Thymus (tissue), 11 donors: ENCODE results near the gene AUTS2. TPM values are rescaled to one million over a fixed set of nuclear protein-coding genes. Genes with fewer than 3 reads are reported as not detected.
A peak's percentile ranks its signal among the peaks of the same experiment; 100 is the strongest.

ENCODE experiments used
- DNase-seq, 9 donors: peaks; one replicate each; pipeline ENCODE4 v3.0.0-alpha.2; 2013; ENCODE audit warnings: low spot score in 9 of 9, low read depth in 6 of 9, missing footprints in 1 of 9
- H3K27ac ChIP-seq, 2 donors: one replicate each; pipeline ENCODE4 v1.5.1; 2013; ENCODE audit warnings: control low read depth in 1 of 2, low read depth in 1 of 2, low read length in 1 of 2, mild to moderate bottlenecking in 1 of 2, moderate library complexity in 1 of 2
- H3K27me3 ChIP-seq, 2 donors: one replicate each; pipeline ENCODE4 v1.5.1; 2013; ENCODE audit warnings: low read length in 1 of 2; ENCODE audit not compliant: control insufficient read depth in 2 of 2, insufficient read depth in 1 of 2
- H3K36me3 ChIP-seq, 2 donors: one replicate each; pipeline ENCODE4 v1.5.1; 2013; ENCODE audit warnings: low read length in 1 of 2, mild to moderate bottlenecking in 1 of 2, moderate library complexity in 1 of 2; ENCODE audit not compliant: control insufficient read depth in 2 of 2, insufficient read depth in 2 of 2
- H3K4me1 ChIP-seq, 2 donors: one replicate each; pipeline ENCODE4 v1.5.1; 2013; ENCODE audit warnings: low read length in 2 of 2; ENCODE audit not compliant: control insufficient read depth in 2 of 2, insufficient read depth in 2 of 2
- H3K4me3 ChIP-seq, 2 donors: one replicate each; pipeline ENCODE4 v1.5.1; 2013; ENCODE audit warnings: low read length in 2 of 2, control low read depth in 1 of 2, mild to moderate bottlenecking in 1 of 2
- H3K9me3 ChIP-seq, 2 donors: one replicate each; pipeline ENCODE4 v1.5.1; 2013; ENCODE audit warnings: low read length in 1 of 2, mild to moderate bottlenecking in 1 of 2; ENCODE audit not compliant: control insufficient read depth in 2 of 2, insufficient read depth in 1 of 2
- WGBS: extraction: QIAGEN DNeasy Blood & Tissue Kit; methylation state at CpG from one replicate; pipeline ENCODE4 v1.1.7; 2013; 5-methylcytosine and 5-hydroxymethylcytosine counted together
- polyA plus RNA-seq: library from polyadenylated mRNA; stranded (reverse); fragments of 200-250 nt; gene quantifications from one replicate; pipeline ENCODE4 v1.2.3, GENCODE V29; 2013
- total RNA-seq: library from RNA; stranded (reverse); fragments of 120-200 nt; gene quantifications from one replicate; pipeline ENCODE4 v1.2.4, GENCODE V29; 2013
- donor health status: healthy.

The AUTS2 gene
- total and polyA plus RNA-seq, 2 donors = 9.2 to 17.1 TPM

DNA sequence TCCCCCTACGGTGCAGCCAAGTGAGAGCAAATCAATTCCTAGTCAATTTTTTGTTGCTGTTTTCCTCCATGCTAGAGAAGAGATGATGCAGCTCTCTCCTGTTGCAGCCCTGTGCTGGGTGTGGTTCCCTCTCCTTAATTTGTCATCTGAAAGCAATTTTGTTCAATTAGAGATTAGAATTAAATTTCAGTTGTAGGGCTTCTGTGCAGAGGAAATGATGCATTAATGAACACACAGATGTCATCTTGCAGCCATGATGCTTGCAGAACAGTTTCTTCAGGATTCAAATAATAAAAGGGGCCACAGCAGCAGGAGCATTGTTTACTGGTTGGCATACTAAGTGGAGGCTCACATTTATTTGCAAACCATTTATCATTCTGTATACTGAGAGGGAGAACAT is 266.0 kb downstream of the AUTS2 start:
- H3K4me3 ChIP-seq = no peak overlapping the region
- no peaks in the 10 kb centered on the region for H3K9me3 ChIP-seq
- WGBS = 98% methylated on average over 1 of the region's 1 CpG
- H3K4me1 ChIP-seq = no peaks in the 10 kb centered on the region
- no peak for DNase-seq
- H3K36me3 ChIP-seq = no peaks in the 10 kb centered on the region
- H3K27ac ChIP-seq = no peak overlapping the region
- H3K27me3 ChIP-seq = no peaks in the 10 kb centered on the region

- Histone ChIP-seq H3K36me3 (no peaks in the 10 kb centered on the region), H3K9me3 (no peaks in the 10 kb centered on the region), H3K4me1 (no peaks in the 10 kb centered on the region), H3K27ac (no peak overlapping the region), H3K4me3 (no peak overlapping the region), H3K27me3 (no peaks in the 10 kb centered on the region)
- DNase-seq = no peak
- 85% methylated on average over 4 of the region's 4 CpGs for WGBS
Measured at GRCh38 chr7:69864822-69865221, 266.5 kb downstream of the AUTS2 start.

DNA sequence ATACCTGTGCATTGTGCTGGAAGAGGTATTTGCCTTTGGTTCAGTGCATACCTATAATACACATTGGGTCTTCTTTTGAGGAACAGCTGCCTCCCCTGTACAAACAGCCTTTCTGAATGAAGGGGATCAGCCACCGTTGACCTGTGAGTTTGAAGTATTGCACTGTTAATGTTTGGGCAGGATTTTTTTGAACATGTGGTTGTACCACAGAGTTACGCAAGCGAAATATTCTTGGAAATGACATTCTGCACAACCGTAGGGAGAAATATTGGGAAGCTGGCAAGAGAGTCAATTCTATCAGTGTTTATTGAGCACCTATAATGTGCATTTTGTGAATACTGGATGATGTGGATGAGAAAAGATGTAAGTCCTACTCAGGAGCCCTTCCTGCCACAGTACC is 270.6 kb downstream of the AUTS2 start:
- H3K36me3 ChIP-seq = no peaks in the 10 kb centered on the region
- H3K27ac ChIP-seq = no peak overlapping the region
- H3K4me1 ChIP-seq = peaks cover 6 to 17% of the 10 kb centered on the region in 2 donors
- no peaks in the 10 kb centered on the region for H3K9me3 ChIP-seq
- no peak overlapping the region for H3K4me3 ChIP-seq
- no peaks in the 10 kb centered on the region for H3K27me3 ChIP-seq
- WGBS = 94% methylated on average over 4 of the region's 4 CpGs
- DNase-seq = no peak

- DNase-seq = no peak
- H3K4me3 ChIP-seq = no peak overlapping the region
- peaks cover 6 to 17% of the 10 kb centered on the region in 2 donors for H3K4me1 ChIP-seq
- H3K27me3 ChIP-seq = no peaks in the 10 kb centered on the region
- WGBS = 98% methylated on average over 7 of the region's 7 CpGs
- no peaks in the 10 kb centered on the region for H3K9me3 ChIP-seq
- no peak overlapping the region for H3K27ac ChIP-seq
- no peaks in the 10 kb centered on the region for H3K36me3 ChIP-seq
Measured at GRCh38 chr7:69871213-69871885, 273.1 kb downstream of the AUTS2 start.

- 92% methylated on average over 9 of the region's 9 CpGs for WGBS
- Histone ChIP-seq H3K4me1 (peaks cover 6 to 17% of the 10 kb centered on the region in 2 donors), H3K4me3 (no peak overlapping the region), H3K27me3 (no peaks in the 10 kb centered on the region), H3K27ac (peak overlapping the region in 1 of 2 donors; percentile 33), H3K36me3 (no peaks in the 10 kb centered on the region), H3K9me3 (no peaks in the 10 kb centered on the region)
- no peak for DNase-seq
Measured at GRCh38 chr7:69871886-69872569, 273.8 kb downstream of the AUTS2 start.

- WGBS = 93% methylated on average over 3 of the region's 3 CpGs
- no peaks in the 10 kb centered on the region for H3K9me3 ChIP-seq
- no peak overlapping the region for H3K4me3 ChIP-seq
Measured at GRCh38 chr7:69873512-69873911, 275.2 kb downstream of the AUTS2 start.

DNA sequence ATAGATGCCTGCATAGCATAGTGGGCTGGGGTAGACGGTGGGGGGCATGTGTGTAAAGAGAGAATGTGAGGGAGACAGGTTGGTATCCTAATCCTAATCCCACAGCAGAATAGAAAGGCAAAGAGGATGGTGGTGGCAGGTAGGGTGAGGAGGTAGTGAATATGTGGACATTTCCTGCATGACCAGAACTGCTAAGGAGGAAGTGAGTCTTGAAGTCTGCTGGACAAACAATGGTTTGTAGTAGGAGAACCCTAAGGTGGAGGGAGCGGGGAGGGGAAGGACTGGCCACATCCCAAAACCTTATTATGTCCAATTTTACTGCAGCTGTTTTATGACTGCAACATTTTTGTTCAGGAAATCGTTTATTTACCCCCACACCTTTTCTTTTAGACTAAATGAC is 279.7 kb downstream of the AUTS2 start:
- 93% methylated on average over 3 of the region's 3 CpGs for WGBS

More at GRCh38 chr7:69873512-69873911, 275.2 kb downstream of the AUTS2 start:
- Histone ChIP-seq H3K36me3 (no peaks in the 10 kb centered on the region), H3K27ac (no peak overlapping the region), H3K4me1 (peaks cover 6 to 17% of the 10 kb centered on the region in 2 donors), H3K27me3 (no peaks in the 10 kb centered on the region)
- no peak for DNase-seq

GRCh38 chr7:69878591-69878990 is 280.3 kb downstream of the AUTS2 start:
- Histone ChIP-seq H3K4me3 (no peak overlapping the region), H3K4me1 (peaks cover 9 to 11% of the 10 kb centered on the region in 2 donors), H3K27ac (no peak overlapping the region), H3K27me3 (no peaks in the 10 kb centered on the region), H3K9me3 (no peaks in the 10 kb centered on the region), H3K36me3 (no peaks in the 10 kb centered on the region)
- whole genome bisulfite sequencing = 83% methylated on average over 3 of the region's 3 CpGs
- no peak for DNase-seq

More for the DNA sequence above, 279.7 kb downstream of the AUTS2 start:
- no peaks in the 10 kb centered on the region for H3K9me3 ChIP-seq
- H3K4me1 ChIP-seq = peaks cover 11 to 15% of the 10 kb centered on the region in 2 donors
- H3K36me3 ChIP-seq = no peaks in the 10 kb centered on the region
- no peak overlapping the region for H3K4me3 ChIP-seq
- DNase-seq = no peak
- no peaks in the 10 kb centered on the region for H3K27me3 ChIP-seq
- H3K27ac ChIP-seq = no peak overlapping the region

GRCh38 chr7:69879989-69880388 is 281.7 kb downstream of the AUTS2 start:
- H3K27ac ChIP-seq = no peak overlapping the region

More at GRCh38 chr7:69879989-69880388, 281.7 kb downstream of the AUTS2 start:
- no peak for DNase-seq
- Histone ChIP-seq H3K4me1 (peaks cover 9 to 12% of the 10 kb centered on the region in 2 donors), H3K27me3 (no peaks in the 10 kb centered on the region), H3K4me3 (no peak overlapping the region), H3K36me3 (no peaks in the 10 kb centered on the region), H3K9me3 (no peaks in the 10 kb centered on the region)
- WGBS = 91% methylated on average over 3 of the region's 3 CpGs
